ENCODE measurements around the gene PPP2R1A.

GRCh38 chr19:52227196-52227940 lies 37.5 kb downstream of the PPP2R1A start:
- TF ChIP-seq ELF1 (IDR thresholded peaks at IDR 0.05; ENCODE audit: borderline replicate concordance, low read depth) (no peak), CEBPB (IDR thresholded peaks at IDR 0.05; ENCODE audit: low read depth) (no peak), POLR2AphosphoS5 (IDR thresholded peaks at IDR 0.05; ENCODE audit: low read depth, low read length) (no peak), POLR2A (IDR thresholded peaks at IDR 0.05; ENCODE audit: borderline replicate concordance, extremely low read depth, insufficient read depth, insufficient read length) (no peak), ZNF274 (IDR thresholded peaks at IDR 0.05; ENCODE audit: low read depth, low read length) (no peak), RAD21 (IDR thresholded peaks at IDR 0.05; ENCODE audit: low read depth) (no peak), ZBTB33 (IDR thresholded peaks at IDR 0.05; ENCODE audit: extremely low read depth, insufficient replicate concordance, low read length) (no peak), MAX (IDR thresholded peaks at IDR 0.05) (no peak), ZFX (IDR thresholded peaks at IDR 0.05) (no peak)
- TF ChIP-seq, protein P1, sequence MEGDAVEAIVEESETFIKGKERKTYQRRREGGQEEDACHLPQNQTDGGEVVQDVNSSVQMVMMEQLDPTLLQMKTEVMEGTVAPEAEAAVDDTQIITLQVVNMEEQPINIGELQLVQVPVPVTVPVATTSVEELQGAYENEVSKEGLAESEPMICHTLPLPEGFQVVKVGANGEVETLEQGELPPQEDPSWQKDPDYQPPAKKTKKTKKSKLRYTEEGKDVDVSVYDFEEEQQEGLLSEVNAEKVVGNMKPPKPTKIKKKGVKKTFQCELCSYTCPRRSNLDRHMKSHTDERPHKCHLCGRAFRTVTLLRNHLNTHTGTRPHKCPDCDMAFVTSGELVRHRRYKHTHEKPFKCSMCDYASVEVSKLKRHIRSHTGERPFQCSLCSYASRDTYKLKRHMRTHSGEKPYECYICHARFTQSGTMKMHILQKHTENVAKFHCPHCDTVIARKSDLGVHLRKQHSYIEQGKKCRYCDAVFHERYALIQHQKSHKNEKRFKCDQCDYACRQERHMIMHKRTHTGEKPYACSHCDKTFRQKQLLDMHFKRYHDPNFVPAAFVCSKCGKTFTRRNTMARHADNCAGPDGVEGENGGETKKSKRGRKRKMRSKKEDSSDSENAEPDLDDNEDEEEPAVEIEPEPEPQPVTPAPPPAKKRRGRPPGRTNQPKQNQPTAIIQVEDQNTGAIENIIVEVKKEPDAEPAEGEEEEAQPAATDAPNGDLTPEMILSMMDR (IDR thresholded peaks at IDR 0.05 in 2 of 3, conservative IDR thresholded peaks at IDR 0.05 in 1 of 3; ENCODE audit: borderline replicate concordance in 1 of 3, insufficient read depth in 1 of 3, low read depth in 2 of 3, low read length in 2 of 3) = no peak
- TF ChIP-seq, protein P2, sequence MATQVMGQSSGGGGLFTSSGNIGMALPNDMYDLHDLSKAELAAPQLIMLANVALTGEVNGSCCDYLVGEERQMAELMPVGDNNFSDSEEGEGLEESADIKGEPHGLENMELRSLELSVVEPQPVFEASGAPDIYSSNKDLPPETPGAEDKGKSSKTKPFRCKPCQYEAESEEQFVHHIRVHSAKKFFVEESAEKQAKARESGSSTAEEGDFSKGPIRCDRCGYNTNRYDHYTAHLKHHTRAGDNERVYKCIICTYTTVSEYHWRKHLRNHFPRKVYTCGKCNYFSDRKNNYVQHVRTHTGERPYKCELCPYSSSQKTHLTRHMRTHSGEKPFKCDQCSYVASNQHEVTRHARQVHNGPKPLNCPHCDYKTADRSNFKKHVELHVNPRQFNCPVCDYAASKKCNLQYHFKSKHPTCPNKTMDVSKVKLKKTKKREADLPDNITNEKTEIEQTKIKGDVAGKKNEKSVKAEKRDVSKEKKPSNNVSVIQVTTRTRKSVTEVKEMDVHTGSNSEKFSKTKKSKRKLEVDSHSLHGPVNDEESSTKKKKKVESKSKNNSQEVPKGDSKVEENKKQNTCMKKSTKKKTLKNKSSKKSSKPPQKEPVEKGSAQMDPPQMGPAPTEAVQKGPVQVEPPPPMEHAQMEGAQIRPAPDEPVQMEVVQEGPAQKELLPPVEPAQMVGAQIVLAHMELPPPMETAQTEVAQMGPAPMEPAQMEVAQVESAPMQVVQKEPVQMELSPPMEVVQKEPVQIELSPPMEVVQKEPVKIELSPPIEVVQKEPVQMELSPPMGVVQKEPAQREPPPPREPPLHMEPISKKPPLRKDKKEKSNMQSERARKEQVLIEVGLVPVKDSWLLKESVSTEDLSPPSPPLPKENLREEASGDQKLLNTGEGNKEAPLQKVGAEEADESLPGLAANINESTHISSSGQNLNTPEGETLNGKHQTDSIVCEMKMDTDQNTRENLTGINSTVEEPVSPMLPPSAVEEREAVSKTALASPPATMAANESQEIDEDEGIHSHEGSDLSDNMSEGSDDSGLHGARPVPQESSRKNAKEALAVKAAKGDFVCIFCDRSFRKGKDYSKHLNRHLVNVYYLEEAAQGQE (IDR thresholded peaks at IDR 0.05; ENCODE audit: low read depth) = no peak
